A673 (cell line): ENCODE results near the gene HAUS6.

Experiments used
- EZH2 ChIP-seq: fragments of 200-600 bp; sonication (generic); IDR thresholded peaks from 2 replicates; pipeline ENCODE4 v1.6.1; 2017; ENCODE audit warnings: borderline replicate concordance, low read depth, mild to moderate bottlenecking, mixed read lengths, antibody characterized with exemption, low read length; ENCODE audit not compliant: poor library complexity, severe bottlenecking
- TF ChIP-seq, protein P1 (sequence below): fragments of 300-800, 200-600 bp; sonication (generic); conservative IDR thresholded peaks from 2 replicates; pipeline ENCODE4 v1.5.1; 2017; ENCODE audit warnings: low read depth, mild to moderate bottlenecking, antibody characterized with exemption, low read length, moderate library complexity, mixed read lengths

DNA sequence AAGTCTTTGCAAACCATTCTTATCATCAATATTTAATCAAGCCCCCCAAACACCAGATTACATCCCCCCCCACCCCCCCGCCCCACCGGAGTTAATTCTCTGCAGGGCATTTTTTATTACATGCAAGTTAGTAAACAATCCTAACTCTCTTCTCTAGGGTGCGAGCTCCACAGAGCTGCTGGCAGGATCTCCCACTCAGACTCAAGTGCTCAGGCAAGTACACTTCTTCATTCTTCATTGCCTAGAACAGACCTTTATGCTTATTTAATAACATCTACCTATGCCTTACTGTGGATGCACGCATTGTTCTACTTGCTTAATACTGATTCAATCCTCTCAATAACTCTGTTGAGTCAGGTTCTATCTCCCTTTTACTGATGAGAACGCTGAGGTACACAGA is 79.6 kb downstream of the HAUS6 start:
- TF ChIP-seq, protein P1, sequence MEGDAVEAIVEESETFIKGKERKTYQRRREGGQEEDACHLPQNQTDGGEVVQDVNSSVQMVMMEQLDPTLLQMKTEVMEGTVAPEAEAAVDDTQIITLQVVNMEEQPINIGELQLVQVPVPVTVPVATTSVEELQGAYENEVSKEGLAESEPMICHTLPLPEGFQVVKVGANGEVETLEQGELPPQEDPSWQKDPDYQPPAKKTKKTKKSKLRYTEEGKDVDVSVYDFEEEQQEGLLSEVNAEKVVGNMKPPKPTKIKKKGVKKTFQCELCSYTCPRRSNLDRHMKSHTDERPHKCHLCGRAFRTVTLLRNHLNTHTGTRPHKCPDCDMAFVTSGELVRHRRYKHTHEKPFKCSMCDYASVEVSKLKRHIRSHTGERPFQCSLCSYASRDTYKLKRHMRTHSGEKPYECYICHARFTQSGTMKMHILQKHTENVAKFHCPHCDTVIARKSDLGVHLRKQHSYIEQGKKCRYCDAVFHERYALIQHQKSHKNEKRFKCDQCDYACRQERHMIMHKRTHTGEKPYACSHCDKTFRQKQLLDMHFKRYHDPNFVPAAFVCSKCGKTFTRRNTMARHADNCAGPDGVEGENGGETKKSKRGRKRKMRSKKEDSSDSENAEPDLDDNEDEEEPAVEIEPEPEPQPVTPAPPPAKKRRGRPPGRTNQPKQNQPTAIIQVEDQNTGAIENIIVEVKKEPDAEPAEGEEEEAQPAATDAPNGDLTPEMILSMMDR, result no peak
- TF ChIP-seq EZH2, result no peak
